HUES64 (cell line): Measurements from ENCODE around the gene MYO1B.

Experiments used
- H3K27ac ChIP-seq: 2 replicates; pipeline ENCODE4 v1.7.0; 2013; ENCODE audit warnings: low read depth, low read length, inconsistent platforms
- H3K27me3 ChIP-seq: 2 replicates; pipeline ENCODE4 v1.6.1; 2013; ENCODE audit warnings: mild to moderate bottlenecking, low read length; ENCODE audit not compliant: insufficient read depth
- H3K36me3 ChIP-seq: 2 replicates; pipeline ENCODE4 v1.6.1; 2013; ENCODE audit warnings: mild to moderate bottlenecking, low read length; ENCODE audit not compliant: insufficient read depth
- H3K4me1 ChIP-seq: 2 replicates; pipeline ENCODE4 v1.6.1; 2013; ENCODE audit warnings: mild to moderate bottlenecking, low read length, moderate library complexity; ENCODE audit not compliant: insufficient read depth
- H3K4me3 ChIP-seq: 2 replicates; pipeline ENCODE4 v1.5.1; 2013; ENCODE audit warnings: mild to moderate bottlenecking, low read length, moderate library complexity
- H3K9ac ChIP-seq: 2 replicates; pipeline ENCODE4 v1.6.1; 2013; ENCODE audit warnings: mild to moderate bottlenecking, low read depth, low read length
- H3K9me3 ChIP-seq: 2 replicates; pipeline ENCODE4 v1.6.1; 2013; ENCODE audit warnings: low read depth, low read length; ENCODE audit not compliant: insufficient read depth
- WGBS: fragments of 150-250, 120-280 bp; methylation state at CpG from one replicate; pipeline ENCODE4 v1.1.7; 2013; ENCODE audit warnings: missing lambda C conversion rate; 5-methylcytosine and 5-hydroxymethylcytosine counted together

MYO1B gene

GRCh38 chr2:191350826-191351225 is 105.6 kb downstream of the MYO1B start:
- peaks cover 5% of the 10 kb centered on the region; the same call in 1 of the 2 replicates for H3K4me1 ChIP-seq
- H3K36me3 ChIP-seq = peaks cover 58% of the 10 kb centered on the region
- 93% methylated on average over 2 of the region's 2 CpGs for WGBS
- no peak overlapping the region for H3K9ac ChIP-seq
- H3K9me3 ChIP-seq = 0 out of 2 replicates have a peak, but pooled peaks cover 3% of the 10 kb centered on the region
- H3K27me3 ChIP-seq = no peaks in the 10 kb centered on the region
- no peak overlapping the region for H3K4me3 ChIP-seq
- no peak overlapping the region for H3K27ac ChIP-seq

GRCh38 chr2:191351298-191351697 is 106.1 kb downstream of the MYO1B start:
- Histone ChIP-seq H3K9ac (no peak overlapping the region), H3K9me3 (0 out of 2 replicates have a peak, but pooled peaks cover 3% of the 10 kb centered on the region), H3K4me3 (no peak overlapping the region), H3K27me3 (no peaks in the 10 kb centered on the region), H3K4me1 (peaks cover 6% of the 10 kb centered on the region; the same call in 1 of the 2 replicates), H3K27ac (no peak overlapping the region), H3K36me3 (peaks cover 55% of the 10 kb centered on the region)
- WGBS = 96% methylated on average over 3 of the region's 3 CpGs

- Histone ChIP-seq H3K27me3 (no peaks in the 10 kb centered on the region), H3K4me3 (no peak overlapping the region), H3K27ac (no peak overlapping the region), H3K9me3 (0 out of 2 replicates have a peak, but pooled peaks cover 3% of the 10 kb centered on the region), H3K9ac (no peak overlapping the region), H3K4me1 (peaks cover 6% of the 10 kb centered on the region; the same call in 1 of the 2 replicates), H3K36me3 (peaks cover 49% of the 10 kb centered on the region)
- 100% methylated on average over 1 of the region's 2 CpGs for WGBS
These were observed 106.7 kb downstream of the MYO1B start for GRCh38 chr2:191351921-191352320.

GRCh38 chr2:191352536-191352935 is 107.3 kb downstream of the MYO1B start:
- 0 out of 2 replicates have a peak, but pooled peaks cover 3% of the 10 kb centered on the region for H3K9me3 ChIP-seq
- H3K9ac ChIP-seq = no peak overlapping the region
- no peaks in the 10 kb centered on the region for H3K27me3 ChIP-seq
- H3K36me3 ChIP-seq = peaks cover 43% of the 10 kb centered on the region
- peaks cover 6% of the 10 kb centered on the region; the same call in 1 of the 2 replicates for H3K4me1 ChIP-seq
- H3K4me3 ChIP-seq = no peak overlapping the region
- 92% methylated on average over 2 of the region's 2 CpGs for WGBS
- H3K27ac ChIP-seq = no peak overlapping the region

- H3K9ac ChIP-seq = no peak overlapping the region
- peaks cover 6% of the 10 kb centered on the region; the same call in 1 of the 2 replicates for H3K4me1 ChIP-seq
- no peak overlapping the region for H3K27ac ChIP-seq
- H3K27me3 ChIP-seq = no peaks in the 10 kb centered on the region
- 0 out of 2 replicates have a peak, but pooled peaks cover 3% of the 10 kb centered on the region for H3K9me3 ChIP-seq
- H3K4me3 ChIP-seq = no peak overlapping the region
- 89% methylated on average over 8 of the region's 8 CpGs for WGBS
- H3K36me3 ChIP-seq = peaks cover 27% of the 10 kb centered on the region
These were observed 110.1 kb downstream of the MYO1B start for GRCh38 chr2:191355170-191355758.

- peaks cover 38% of the 10 kb centered on the region for H3K36me3 ChIP-seq
- 0 out of 2 replicates have a peak, but pooled peaks cover 4% of the 10 kb centered on the region for H3K4me1 ChIP-seq
- no peaks in the 10 kb centered on the region for H3K27me3 ChIP-seq
- H3K4me3 ChIP-seq = no peak overlapping the region
- WGBS = 88% methylated on average over 1 of the region's 1 CpG
- no peak overlapping the region for H3K27ac ChIP-seq
- 0 out of 2 replicates have a peak, but pooled peaks cover 3% of the 10 kb centered on the region for H3K9me3 ChIP-seq
- H3K9ac ChIP-seq = no peak overlapping the region
These were observed 112.5 kb downstream of the MYO1B start for GRCh38 chr2:191357678-191358077.

- Histone ChIP-seq H3K4me1 (0 out of 2 replicates have a peak, but pooled peaks cover 4% of the 10 kb centered on the region), H3K9ac (no peak overlapping the region), H3K27me3 (no peaks in the 10 kb centered on the region), H3K27ac (no peak overlapping the region), H3K9me3 (0 out of 2 replicates have a peak, but pooled peaks cover 3% of the 10 kb centered on the region), H3K4me3 (no peak overlapping the region), H3K36me3 (peaks cover 43% of the 10 kb centered on the region)
- WGBS = 97% methylated on average over 11 of the region's 11 CpGs
These were observed 113.3 kb downstream of the MYO1B start for GRCh38 chr2:191358325-191359025.

- Histone ChIP-seq H3K9ac (no peak overlapping the region), H3K36me3 (peaks cover 46% of the 10 kb centered on the region), H3K27me3 (no peaks in the 10 kb centered on the region), H3K9me3 (0 out of 2 replicates have a peak, but pooled peaks cover 3% of the 10 kb centered on the region), H3K4me3 (no peak overlapping the region), H3K4me1 (0 out of 2 replicates have a peak, but pooled peaks cover 4% of the 10 kb centered on the region), H3K27ac (no peak overlapping the region)
- WGBS = 100% methylated on average over 1 of the region's 2 CpGs
These were observed 113.9 kb downstream of the MYO1B start for GRCh38 chr2:191359133-191359532.

GRCh38 chr2:191360918-191361317 is 115.7 kb downstream of the MYO1B start:
- Histone ChIP-seq H3K9me3 (no peaks in the 10 kb centered on the region), H3K27ac (no peak overlapping the region), H3K4me1 (0 out of 2 replicates have a peak, but pooled peaks cover under 1% of the 10 kb centered on the region), H3K9ac (no peak overlapping the region), H3K27me3 (no peaks in the 10 kb centered on the region), H3K36me3 (peaks cover 47% of the 10 kb centered on the region), H3K4me3 (no peak overlapping the region)
- WGBS = 100% methylated on average over 2 of the region's 2 CpGs

- no peaks in the 10 kb centered on the region for H3K9me3 ChIP-seq
- no peak overlapping the region for H3K9ac ChIP-seq
- no peak overlapping the region for H3K4me3 ChIP-seq
- no peak overlapping the region for H3K27ac ChIP-seq
- no peaks in the 10 kb centered on the region for H3K4me1 ChIP-seq
- H3K27me3 ChIP-seq = no peaks in the 10 kb centered on the region
- H3K36me3 ChIP-seq = peaks cover 53% of the 10 kb centered on the region
- 100% methylated on average over 1 of the region's 2 CpGs for WGBS
These were observed 117.6 kb downstream of the MYO1B start for GRCh38 chr2:191362841-191363240.

- Histone ChIP-seq H3K9me3 (no peaks in the 10 kb centered on the region), H3K4me3 (no peak overlapping the region), H3K4me1 (no peaks in the 10 kb centered on the region), H3K9ac (no peak overlapping the region), H3K27ac (no peak overlapping the region), H3K27me3 (no peaks in the 10 kb centered on the region), H3K36me3 (peaks cover 54% of the 10 kb centered on the region)
- 88% methylated on average over 2 of the region's 3 CpGs for WGBS
These were observed 118.1 kb downstream of the MYO1B start for GRCh38 chr2:191363267-191363666.
